ENCODE measurements around the gene PRH2.

Gene PRH2

GRCh38 chr12:10901427-10901826, 27.6 kb upstream of the PRH2 start:
- TF ChIP-seq CTCF (conservative IDR thresholded peaks at IDR 0.05), result peak; percentile 71
- no peak overlapping the region for H3K27ac ChIP-seq

- no peak overlapping the region for H3K27ac ChIP-seq
- TF ChIP-seq CTCF (conservative IDR thresholded peaks at IDR 0.05), result no peak
Measured at GRCh38 chr12:10904686-10905085, 24.4 kb upstream of the PRH2 start.

- no peak for TF ChIP-seq CTCF (conservative IDR thresholded peaks at IDR 0.05)
Measured at GRCh38 chr12:10909462-10909861, 19.6 kb upstream of the PRH2 start, which contains the start of gene TAS2R13. Gene TAS2R13 (minus strand): TSS chr12:10909562. CDS start chr12:10909298, 264 bp downstream.

GRCh38 chr12:10910380-10910779, 18.7 kb upstream of the PRH2 start:
- no peak for TF ChIP-seq CTCF (conservative IDR thresholded peaks at IDR 0.05)
- H3K27ac ChIP-seq, result no peak overlapping the region

More at GRCh38 chr12:10909462-10909861, 19.6 kb upstream of the PRH2 start, which contains the start of gene TAS2R13:
- H3K27ac ChIP-seq, result peak within 1 kb of the TSS; percentile 17; the same call in 1 of the 2 replicates

GRCh38 chr12:10919809-10920208, 9.2 kb upstream of the PRH2 start:
- H3K27ac ChIP-seq, result no peak overlapping the region
- no peak for TF ChIP-seq CTCF (conservative IDR thresholded peaks at IDR 0.05)

GRCh38 chr12:10926269-10926668, 2.8 kb upstream of the PRH2 start:
- peak overlapping the region; percentile 10; the same call in 1 of the 2 replicates for H3K27ac ChIP-seq
- no peak for TF ChIP-seq CTCF (conservative IDR thresholded peaks at IDR 0.05)

- no peak overlapping the region for H3K27ac ChIP-seq
- TF ChIP-seq CTCF (conservative IDR thresholded peaks at IDR 0.05), result no peak
Measured at GRCh38 chr12:10936506-10936905, 7.5 kb downstream of the PRH2 start.

Data from VCaP (cell line).